HL-60 (cell line): ENCODE results near the gene ATG2B.

Experiments used
- CTCF ChIP-seq: IDR thresholded peaks from one replicate; pipeline ENCODE4 v1.5.1; 2011; ENCODE audit warnings: low read length, control low read depth, inconsistent platforms; ENCODE audit not compliant: insufficient read depth
- GABPA ChIP-seq: IDR thresholded peaks from 2 replicates; pipeline ENCODE4 v1.6.1; 2012; ENCODE audit warnings: low read depth
- POLR2AphosphoS5 ChIP-seq: IDR thresholded peaks from 2 replicates; pipeline ENCODE4 v1.6.1; 2012; ENCODE audit warnings: low read depth
- REST ChIP-seq: IDR thresholded peaks from 2 replicates; pipeline ENCODE4 v1.6.1; 2012; ENCODE audit warnings: low read depth; ENCODE audit not compliant: insufficient replicate concordance
- SPI1 ChIP-seq: IDR thresholded peaks from 2 replicates; pipeline ENCODE4 v1.6.1; 2012; ENCODE audit warnings: low read depth, mild to moderate bottlenecking, borderline replicate concordance

GRCh38 chr14:96242126-96242525 is 121.0 kb downstream of the ATG2B start:
- TF ChIP-seq POLR2AphosphoS5 (no peak), CTCF (no peak), REST (no peak), GABPA (no peak), SPI1 (no peak)
